Ecto neural progenitor cell (in vitro differentiated cells): ENCODE results near the gene MYD88.
"Not testable (repeated sequence)": the region's sequence is repeated elsewhere in the genome, so short reads cannot be mapped to it uniquely, and the experiment has no call there.

ENCODE experiments used
- DNase-seq: peaks from one replicate; pipeline ENCODE4 v3.0.0-alpha.2; 2018; ENCODE audit warnings: low spot score

Gene MYD88

DNA sequence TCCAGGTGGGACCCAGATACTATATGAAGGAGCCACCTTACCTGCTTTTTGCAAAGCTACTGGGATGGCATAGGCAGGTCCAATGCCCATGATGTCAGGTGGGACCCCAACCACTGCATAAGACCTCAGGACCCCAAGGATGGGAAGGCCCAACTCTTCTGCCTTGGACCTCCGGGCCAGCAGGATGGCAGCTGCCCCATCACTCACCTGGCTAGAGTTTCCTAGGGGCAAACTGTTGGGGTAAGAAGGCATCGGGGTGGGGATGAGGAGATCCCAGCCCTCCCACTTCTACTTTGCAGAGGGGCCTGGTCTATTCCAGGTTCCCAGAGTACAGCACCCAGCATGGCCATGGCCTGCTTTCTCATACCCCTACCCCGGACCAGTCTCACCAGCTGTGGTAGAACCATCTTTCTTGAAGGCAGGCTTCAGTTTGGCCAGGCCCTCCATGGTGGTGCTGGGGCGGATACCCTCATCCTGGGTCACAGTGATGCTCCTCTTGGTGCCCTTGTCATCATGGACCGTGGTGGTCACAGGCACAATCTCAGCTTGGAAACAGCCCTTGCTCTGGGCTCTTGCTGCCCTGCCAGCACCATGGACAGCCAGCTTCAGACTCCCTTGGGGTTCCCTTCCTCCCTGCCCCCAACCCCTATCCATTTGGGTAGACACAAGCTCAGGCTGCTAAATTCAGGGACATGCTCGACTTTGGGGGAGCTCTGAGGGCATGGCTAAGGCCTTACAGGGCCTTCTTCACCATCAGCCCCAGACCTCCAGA lies 12.2 kb upstream of the MYD88 start:
- DNase-seq: peak; percentile 26

- no peak for DNase-seq
Observed at GRCh38 chr3:38127611-38128302, 10.7 kb upstream of the MYD88 start.

GRCh38 chr3:38128303-38128655 lies 10.2 kb upstream of the MYD88 start:
- no peak for DNase-seq

GRCh38 chr3:38129058-38129457 lies 9.4 kb upstream of the MYD88 start:
- peak; percentile 18 for DNase-seq

- no peak for DNase-seq
Observed at GRCh38 chr3:38130631-38131065, 7.8 kb upstream of the MYD88 start.

DNA sequence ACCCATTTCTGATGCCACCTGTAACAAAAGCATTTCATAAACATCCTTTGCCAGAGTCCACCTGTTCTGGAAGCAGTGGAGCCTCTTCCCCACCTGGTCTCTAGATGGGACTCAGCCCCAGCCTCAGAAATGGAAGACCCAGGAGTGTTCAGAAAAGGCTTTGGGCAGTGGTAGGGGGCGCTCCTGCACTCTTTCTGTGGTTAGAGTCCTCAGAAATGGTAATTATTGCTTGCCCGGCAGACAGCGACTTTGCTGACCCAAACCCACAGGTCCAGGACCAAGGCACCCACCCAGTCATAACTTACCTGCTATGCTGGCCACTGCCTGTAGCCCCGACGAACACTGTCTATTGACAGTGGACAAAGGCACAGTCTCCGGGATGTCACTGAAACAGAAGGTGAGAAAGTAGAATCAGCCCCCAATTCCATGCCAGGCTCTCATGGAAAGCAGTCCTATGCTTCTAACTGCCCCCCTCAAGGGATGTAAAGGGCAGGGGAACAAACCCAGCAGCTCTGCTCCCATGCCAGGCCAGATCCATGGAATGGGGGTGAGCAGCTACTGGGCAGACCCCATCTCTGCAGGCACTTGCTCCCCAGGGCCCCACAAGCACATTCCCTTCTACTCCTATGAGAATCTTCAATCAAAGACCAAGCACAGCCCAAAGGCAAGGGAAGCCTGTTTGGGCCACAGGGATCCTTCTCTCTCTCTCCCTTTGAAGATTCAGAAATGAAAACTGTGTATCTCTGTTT lies 6.7 kb upstream of the MYD88 start:
- peak; percentile 74 for DNase-seq

- DNase-seq: no peak
Observed at GRCh38 chr3:38133209-38133556, 5.3 kb upstream of the MYD88 start.

DNA sequence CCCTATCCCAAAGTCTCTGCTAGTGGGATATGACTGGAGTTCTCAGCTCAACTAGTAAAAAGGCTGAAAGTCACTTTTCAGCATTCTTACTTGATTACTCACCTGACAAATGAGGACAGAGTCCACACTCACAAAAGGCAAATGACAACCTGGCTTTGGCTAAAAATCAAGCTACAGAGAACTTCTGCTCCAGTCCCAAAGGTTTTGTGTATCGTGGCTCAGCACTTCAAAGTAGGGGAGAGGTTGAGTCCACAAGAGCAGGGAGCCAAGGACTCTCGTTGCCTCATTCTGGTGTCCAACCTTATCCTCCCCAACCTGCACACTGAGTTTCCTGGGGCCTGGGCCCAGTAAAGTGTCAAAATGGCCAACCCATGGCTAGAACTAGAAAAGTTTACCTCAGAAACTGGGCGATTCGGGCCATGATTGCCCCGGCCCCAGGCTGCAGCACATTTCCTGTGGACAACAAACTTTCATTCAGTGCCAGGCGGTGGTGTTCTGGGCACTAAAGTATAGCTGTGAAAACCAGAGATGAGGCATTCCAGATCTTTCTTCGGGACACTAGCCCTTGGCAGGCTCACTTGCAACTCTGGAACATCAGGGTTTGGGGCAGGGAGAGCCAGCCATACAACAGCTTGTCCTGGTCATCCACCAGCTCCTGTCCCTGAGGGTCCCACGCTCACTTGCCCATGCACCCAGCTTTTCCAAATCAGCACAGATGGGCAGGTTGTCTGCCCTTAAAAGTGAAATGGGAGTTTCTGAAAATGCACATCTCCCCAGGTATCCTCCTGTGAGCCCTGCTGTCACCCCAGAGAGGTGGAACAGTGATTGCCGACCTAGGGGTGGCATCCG lies 4.7 kb upstream of the MYD88 start:
- no peak for DNase-seq

DNA sequence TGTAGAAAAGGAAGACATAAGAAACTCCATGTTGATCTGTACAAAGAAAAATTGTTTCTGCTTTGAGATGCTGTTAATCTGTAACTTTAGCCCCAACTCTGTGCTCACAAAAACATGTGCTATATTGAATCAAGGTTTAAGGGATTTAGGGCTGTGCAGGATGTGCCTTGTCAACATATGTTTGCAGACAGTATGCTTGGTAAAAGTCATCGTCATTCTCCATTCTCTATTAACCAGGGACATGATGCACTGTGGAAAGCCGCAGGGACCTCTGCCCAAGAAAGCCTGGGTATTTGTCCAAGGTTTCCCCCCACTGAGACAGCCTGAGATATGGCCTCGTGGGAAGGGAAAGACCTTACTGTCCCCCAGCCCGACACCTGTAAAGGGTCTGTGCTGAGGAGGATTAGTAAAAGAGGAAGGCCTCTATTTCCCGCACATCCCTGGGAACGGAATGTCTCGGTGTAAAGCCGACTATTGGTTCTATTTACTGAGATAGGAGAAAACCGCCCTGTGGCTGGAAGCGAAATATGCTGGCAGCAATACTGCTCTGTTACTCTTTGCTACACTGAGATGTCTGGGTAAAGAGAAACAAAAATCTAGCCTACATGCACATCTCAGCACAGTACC lies 3.8 kb upstream of the MYD88 start:
- DNase-seq: not testable (repeated sequence)

- not testable (repeated sequence) for DNase-seq
Observed at GRCh38 chr3:38135621-38136277, 2.7 kb upstream of the MYD88 start.

- DNase-seq: no peak
Observed at GRCh38 chr3:38136393-38136776, 2.1 kb upstream of the MYD88 start.

DNA sequence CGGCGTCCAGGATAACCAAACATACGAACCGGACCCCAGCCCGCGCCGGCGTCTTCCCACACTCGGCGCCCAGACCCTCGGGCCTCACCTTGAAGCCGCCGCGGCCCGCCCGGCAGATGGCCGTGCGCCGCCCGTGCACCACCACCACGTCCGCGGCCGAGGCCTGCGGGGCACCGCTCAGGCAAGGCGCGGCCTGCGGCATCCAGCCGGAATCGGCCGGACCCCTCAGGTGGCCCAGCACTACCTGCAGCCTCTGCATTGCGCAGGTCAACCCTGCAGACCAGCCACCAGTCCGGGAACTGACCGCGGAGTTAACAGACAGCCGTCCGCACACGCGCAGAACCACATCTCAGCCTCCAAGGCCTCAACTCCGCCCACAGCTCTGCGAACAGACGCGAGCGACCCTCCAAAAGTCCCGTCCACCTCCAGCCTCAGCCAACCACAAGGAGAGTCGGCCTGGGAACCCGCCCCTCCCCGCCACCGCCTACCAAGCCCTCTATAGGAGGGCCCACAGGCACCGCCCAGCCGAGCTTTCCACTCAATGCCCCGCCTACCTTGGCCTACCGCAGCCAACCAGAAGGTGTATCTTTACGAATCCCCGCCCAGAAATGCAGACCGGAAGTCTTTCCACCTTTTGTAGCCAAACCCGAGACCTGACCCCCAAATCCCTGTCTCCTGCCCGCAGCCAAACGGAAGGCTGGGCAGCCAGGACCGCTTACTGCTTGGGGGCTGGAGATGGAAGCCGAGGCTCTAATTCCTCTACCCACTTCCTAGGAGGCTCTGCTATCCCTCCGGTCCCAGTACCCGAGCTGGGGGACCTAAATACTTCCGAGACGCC lies 1.5 kb upstream of the MYD88 start, which contains the start of gene ACAA1:
Gene ACAA1, minus strand, starts transcription at position 351 of the 838 bp plus-strand sequence. Its CDS starts 92 bp downstream, at position 259.
- peak; percentile 99 for DNase-seq

GRCh38 chr3:38137615-38138348 lies 679 bp upstream of the MYD88 start:
- DNase-seq: peak; percentile 68

DNA sequence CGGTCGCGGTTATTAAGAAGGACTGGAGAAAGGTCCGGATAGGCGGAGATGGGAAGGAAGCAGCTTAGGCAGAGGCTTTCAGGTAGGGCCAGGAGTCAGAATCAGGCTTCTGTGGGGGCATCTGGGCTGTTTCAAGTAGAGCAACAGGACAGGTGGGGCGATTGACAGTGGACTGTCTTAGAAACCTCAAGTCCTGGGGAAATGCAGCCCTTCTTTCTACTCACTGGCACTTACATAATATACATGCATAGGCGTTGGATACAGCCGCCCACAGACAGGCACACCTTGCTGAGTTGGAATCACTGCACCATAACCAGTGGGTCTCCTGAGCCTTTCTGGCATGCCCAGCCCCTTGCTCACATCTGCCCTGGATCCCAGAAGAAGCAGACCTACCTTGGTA lies 730 bp downstream of the MYD88 start:
- no peak for DNase-seq

DNA sequence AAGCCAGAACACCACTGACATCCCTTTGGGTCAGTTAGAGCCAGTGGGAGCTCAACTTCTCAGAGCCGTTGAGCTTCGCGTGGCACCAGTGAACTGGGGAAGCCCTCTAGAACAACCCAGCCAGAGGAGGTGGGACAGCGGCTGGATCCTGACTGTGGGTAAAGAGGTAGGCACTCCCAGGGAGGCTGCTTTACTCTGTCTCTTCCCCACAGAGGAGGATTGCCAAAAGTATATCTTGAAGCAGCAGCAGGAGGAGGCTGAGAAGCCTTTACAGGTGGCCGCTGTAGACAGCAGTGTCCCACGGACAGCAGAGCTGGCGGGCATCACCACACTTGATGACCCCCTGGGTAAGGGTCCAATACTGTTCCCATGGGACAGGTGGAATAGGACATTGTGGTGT lies 1.2 kb downstream of the MYD88 start:
- no peak for DNase-seq

DNA sequence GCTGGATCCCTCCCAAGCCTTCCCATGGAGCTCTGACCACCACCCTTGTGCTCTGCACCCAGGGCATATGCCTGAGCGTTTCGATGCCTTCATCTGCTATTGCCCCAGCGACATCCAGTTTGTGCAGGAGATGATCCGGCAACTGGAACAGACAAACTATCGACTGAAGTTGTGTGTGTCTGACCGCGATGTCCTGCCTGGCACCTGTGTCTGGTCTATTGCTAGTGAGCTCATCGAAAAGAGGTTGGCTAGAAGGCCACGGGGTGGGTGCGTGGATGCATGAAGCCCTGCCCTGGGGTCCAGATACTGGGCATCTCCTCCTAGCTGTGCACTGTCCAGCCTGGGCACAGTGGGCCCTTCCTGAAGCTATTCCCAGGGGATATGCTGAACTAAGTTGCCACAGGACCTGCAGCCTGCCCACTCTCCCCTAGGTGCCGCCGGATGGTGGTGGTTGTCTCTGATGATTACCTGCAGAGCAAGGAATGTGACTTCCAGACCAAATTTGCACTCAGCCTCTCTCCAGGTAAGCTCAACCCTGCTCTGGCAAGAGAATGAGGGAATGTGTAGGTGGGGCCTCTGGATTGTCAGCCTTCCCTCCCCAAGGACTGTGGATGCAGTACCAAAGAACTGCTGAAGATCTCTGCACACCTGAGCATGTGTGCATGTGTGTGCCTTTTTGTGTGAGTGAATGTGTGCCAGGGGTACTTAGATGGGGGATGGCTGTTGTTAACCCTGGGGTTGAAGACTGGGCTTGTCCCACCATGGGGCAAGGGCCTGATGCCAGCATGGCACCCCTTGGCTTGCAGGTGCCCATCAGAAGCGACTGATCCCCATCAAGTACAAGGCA lies 2.1 kb downstream of the MYD88 start:
- DNase-seq: peak; percentile 34

DNA sequence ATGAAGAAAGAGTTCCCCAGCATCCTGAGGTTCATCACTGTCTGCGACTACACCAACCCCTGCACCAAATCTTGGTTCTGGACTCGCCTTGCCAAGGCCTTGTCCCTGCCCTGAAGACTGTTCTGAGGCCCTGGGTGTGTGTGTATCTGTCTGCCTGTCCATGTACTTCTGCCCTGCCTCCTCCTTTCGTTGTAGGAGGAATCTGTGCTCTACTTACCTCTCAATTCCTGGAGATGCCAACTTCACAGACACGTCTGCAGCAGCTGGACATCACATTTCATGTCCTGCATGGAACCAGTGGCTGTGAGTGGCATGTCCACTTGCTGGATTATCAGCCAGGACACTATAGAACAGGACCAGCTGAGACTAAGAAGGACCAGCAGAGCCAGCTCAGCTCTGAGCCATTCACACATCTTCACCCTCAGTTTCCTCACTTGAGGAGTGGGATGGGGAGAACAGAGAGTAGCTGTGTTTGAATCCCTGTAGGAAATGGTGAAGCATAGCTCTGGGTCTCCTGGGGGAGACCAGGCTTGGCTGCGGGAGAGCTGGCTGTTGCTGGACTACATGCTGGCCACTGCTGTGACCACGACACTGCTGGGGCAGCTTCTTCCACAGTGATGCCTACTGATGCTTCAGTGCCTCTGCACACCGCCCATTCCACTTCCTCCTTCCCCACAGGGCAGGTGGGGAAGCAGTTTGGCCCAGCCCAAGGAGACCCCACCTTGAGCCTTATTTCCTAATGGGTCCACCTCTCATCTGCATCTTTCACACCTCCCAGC lies 2.9 kb downstream of the MYD88 start:
- peak; percentile 16 for DNase-seq

GRCh38 chr3:38141952-38142273 lies 3.5 kb downstream of the MYD88 start:
- DNase-seq: peak; percentile 18
